K562 (cell line): ENCODE data around the gene SLC37A4. TPM values are rescaled to one million over a fixed set of nuclear protein-coding genes. Genes with fewer than 3 reads are reported as not detected.

Experiments used
- ATF1 ChIP-seq, 2 experiments: fragments of 450-650 bp in 1 of 2; IDR thresholded peaks; 2 replicates each; pipeline ENCODE4 v1.6.1; 2016; ENCODE audit warnings: missing compliant biosample characterization in 1 of 2, missing genetic modification characterization in 1 of 2
- CREBBP ChIP-seq: IDR thresholded peaks from one replicate; pipeline ENCODE4 v1.6.1; 2012; ENCODE audit warnings: low read depth, mild to moderate bottlenecking, control low read depth, inconsistent platforms, low read length
- DIDO1 ChIP-seq: fragments of 450-650 bp; IDR thresholded peaks from 2 replicates; pipeline ENCODE4 v1.6.1; 2016; ENCODE audit warnings: low read depth, missing biosample characterization, missing genetic modification characterization
- FOXA1 ChIP-seq: fragments of 450-650 bp; IDR thresholded peaks from 2 replicates; pipeline ENCODE4 v1.6.1; 2016; ENCODE audit warnings: mild to moderate bottlenecking, borderline replicate concordance
- MTA3 ChIP-seq: fragments of 450-650 bp; formaldehyde crosslinking; IDR thresholded peaks from 2 replicates; pipeline ENCODE4 v1.6.1; 2017; ENCODE audit warnings: mild to moderate bottlenecking, borderline replicate concordance
- MYC ChIP-seq, 2 experiments: fragments of 250-450 bp in 1 of 2; sonication (Bioruptor Pico) in 1 of 2; IDR thresholded peaks; 2 replicates each; pipeline versions ENCODE4 v1.5.1 to v1.6.1; 2012 to 2021; ENCODE audit warnings: low read depth in 2 of 2, borderline replicate concordance in 1 of 2, improper control_type of control experiment in 1 of 2, low read length in 1 of 2, mild to moderate bottlenecking in 1 of 2, moderate library complexity in 1 of 2
- NCOR1 ChIP-seq: fragments of 450-650 bp; IDR thresholded peaks from 2 replicates; pipeline ENCODE4 v1.6.1; 2016; ENCODE audit warnings: mild to moderate bottlenecking, moderate library complexity
- NELFE ChIP-seq: IDR thresholded peaks from 2 replicates; pipeline ENCODE4 v1.6.1; 2011; ENCODE audit warnings: mild to moderate bottlenecking; ENCODE audit not compliant: insufficient read depth, insufficient read length
- PHB ChIP-seq: fragments of 250-450 bp; sonication (Bioruptor Pico); IDR thresholded peaks from 2 replicates; pipeline ENCODE4 v1.5.0; 2021
- POLR2B ChIP-seq: fragments of 450-650 bp; IDR thresholded peaks from 2 replicates; pipeline ENCODE4 v1.6.1; 2018; ENCODE audit warnings: low read depth; ENCODE audit not compliant: partially characterized antibody
- RHOXF2B ChIP-seq: fragments of 250-450 bp; sonication (Bioruptor Pico); conservative IDR thresholded peaks from 2 replicates; pipeline ENCODE4 v1.5.1; 2021
- SP2 ChIP-seq: IDR thresholded peaks from 2 replicates; pipeline ENCODE4 v1.6.1; 2011; ENCODE audit warnings: mild to moderate bottlenecking, low read depth, low read length, moderate library complexity; ENCODE audit not compliant: poor library complexity, severe bottlenecking; ENCODE audit errors: extremely low read depth
- TAF1 ChIP-seq: IDR thresholded peaks from 2 replicates; pipeline ENCODE4 v1.6.1; 2011; ENCODE audit warnings: mild to moderate bottlenecking, low read length, moderate library complexity; ENCODE audit not compliant: insufficient read depth, control insufficient read depth, severe bottlenecking; ENCODE audit errors: extremely low read depth
- ZNF408 ChIP-seq: fragments of 250-450 bp; sonication (Bioruptor Pico); IDR thresholded peaks from 2 replicates; pipeline ENCODE4 v1.4.0; 2020; ENCODE audit warnings: low read depth, mild to moderate bottlenecking, moderate library complexity
- ZNF444 ChIP-seq: fragments of 250-450 bp; sonication (Bioruptor Pico); IDR thresholded peaks from 2 replicates; pipeline ENCODE4 v1.4.0; 2020; ENCODE audit warnings: mild to moderate bottlenecking, moderate library complexity
- ZSCAN32 ChIP-seq: fragments of 450-650 bp; formaldehyde crosslinking; IDR thresholded peaks from 2 replicates; pipeline ENCODE4 v1.4.0; 2020; ENCODE audit warnings: mild to moderate bottlenecking, moderate library complexity
- polyA plus RNA-seq, 8 experiments: library from polyadenylated mRNA; depleted of rRNA in 4 of 8; stranded (reverse) in 5 of 8; unstranded in 3 of 8; fragments of >200 nt; fragmentation: Nextera tagmentation in 2 of 8; fragmentation: Illumina TruSeq in 1 of 8; extraction: Ambion mirVana in 2 of 8; extraction: Trizol in 1 of 8; gene quantifications; 2 replicates each; pipeline versions ENCODE4 v1.2.1 to v1.2.3, GENCODE V29; 2011 to 2014; ENCODE audit warnings: inconsistent platforms in 1 of 8, missing spikeins in 1 of 8
- total RNA-seq, 7 experiments: library from RNA; depleted of rRNA in 6 of 7; stranded (reverse); fragments of >200 nt in 6 of 7; fragmentation: Illumina TruSeq in 2 of 7; extraction: Trizol in 2 of 7; gene quantifications; 2 replicates each; pipeline versions ENCODE4 v1.2.1 to v1.2.3, GENCODE V29; 2011 to 2021; ENCODE audit warnings: low replicate concordance in 1 of 7
- TF ChIP-seq, protein P1 (sequence below): fragments of 250-450 bp; sonication (Bioruptor Pico); IDR thresholded peaks from 2 replicates; pipeline ENCODE4 v1.8.0; 2021; ENCODE audit warnings: borderline replicate concordance, mild to moderate bottlenecking, moderate library complexity; ENCODE audit not compliant: poor library complexity, severe bottlenecking
- TF ChIP-seq, protein P2 (sequence below): fragments of 250-450 bp; sonication (Bioruptor Pico); IDR thresholded peaks from 2 replicates; pipeline ENCODE4 v1.5.1; 2021; ENCODE audit warnings: mild to moderate bottlenecking
- TF ChIP-seq, protein P3 (sequence below): sonication (generic); formaldehyde crosslinking; IDR thresholded peaks from 2 replicates; pipeline ENCODE4 v1.8.0; 2022; ENCODE audit warnings: missing genetic modification reagents, mild to moderate bottlenecking, moderate library complexity, borderline replicate concordance
- TF ChIP-seq, protein P4 (sequence below): fragments of 450-650 bp; formaldehyde crosslinking; conservative IDR thresholded peaks from 2 replicates; pipeline ENCODE4 v1.4.0; 2022; ENCODE audit warnings: mild to moderate bottlenecking, missing genetic modification characterization
- TF ChIP-seq, protein P5 (sequence below): fragments of 450-650 bp; conservative IDR thresholded peaks from 2 replicates; pipeline ENCODE4 v1.6.1; 2016; ENCODE audit warnings: missing genetic modification characterization, low read depth, mild to moderate bottlenecking, missing compliant biosample characterization, moderate library complexity

Gene SLC37A4
- total and polyA plus RNA-seq, 9 of the 15 experiments (the other 6 are each of a cell fraction or from before 2014, with no cell fraction given), result 24.7 to 73.9 (median 40.7) TPM

DNA sequence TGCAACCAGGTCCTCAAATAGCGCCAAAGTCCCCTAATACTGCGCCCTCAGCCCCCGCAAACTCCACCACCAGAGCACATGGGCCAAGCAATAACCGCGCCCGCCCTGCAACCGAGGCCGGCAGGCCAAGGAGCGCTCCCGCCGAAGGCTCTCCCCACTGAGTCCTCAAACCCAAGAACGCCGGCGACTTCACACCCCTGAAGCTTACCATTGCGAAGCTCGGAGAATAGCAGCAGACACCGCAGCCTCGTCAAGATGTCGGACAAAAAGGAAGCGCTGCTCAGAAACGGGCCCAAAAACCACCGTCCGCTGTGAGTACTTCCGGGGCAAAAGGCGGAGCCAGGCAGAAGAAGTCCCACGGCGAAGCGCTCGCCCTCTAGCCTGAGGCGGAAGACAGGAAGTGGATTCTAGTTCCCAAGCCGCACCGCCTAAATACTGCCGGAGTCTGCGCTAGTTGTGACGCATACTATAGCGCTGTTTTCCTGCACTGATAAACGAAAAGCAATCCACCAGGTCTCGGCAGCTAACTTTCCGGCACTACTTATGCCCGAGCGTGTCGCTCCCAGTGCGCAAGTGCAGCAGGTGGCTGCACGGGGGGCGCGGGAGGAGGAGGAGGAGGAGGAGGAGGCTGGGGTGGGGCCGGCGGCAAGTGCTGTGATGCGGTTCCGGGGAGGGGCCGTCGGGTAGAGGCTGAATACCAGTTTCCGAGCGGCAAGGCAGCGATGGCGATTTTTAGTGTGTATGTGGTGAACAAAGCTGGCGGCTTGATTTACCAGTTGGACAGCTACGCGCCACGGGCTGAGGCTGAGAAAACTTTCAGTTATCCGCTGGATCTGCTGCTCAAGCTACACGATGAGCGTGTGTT lies 12.4 kb downstream of the SLC37A4 start, which contains the start of the genes RPS25 and TRAPPC4 (continued):
- TF ChIP-seq, protein P1, sequence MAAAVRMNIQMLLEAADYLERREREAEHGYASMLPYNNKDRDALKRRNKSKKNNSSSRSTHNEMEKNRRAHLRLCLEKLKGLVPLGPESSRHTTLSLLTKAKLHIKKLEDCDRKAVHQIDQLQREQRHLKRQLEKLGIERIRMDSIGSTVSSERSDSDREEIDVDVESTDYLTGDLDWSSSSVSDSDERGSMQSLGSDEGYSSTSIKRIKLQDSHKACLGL (CRISPR knock-in tag), result peak; percentile 64
- TF ChIP-seq FOXA1 (no peak), ZNF444 (CRISPR knock-in tag) (no peak), DIDO1 (tag) (peak; percentile 87), NELFE (no peak), ZSCAN32 (CRISPR knock-in tag) (no peak), CREBBP (no peak), RHOXF2B (CRISPR knock-in tag) (0 out of 2 replicates have a peak, but pooled peaks have one; percentile 43), ATF1 (CRISPR knock-in tag; IDR thresholded peaks at IDR 0.05) (no peak), ATF1 (tag; IDR thresholded peaks at IDR 0.05) (peak; percentile 95), PHB (CRISPR knock-in tag) (peak; percentile 25; the same call in 1 of the 2 replicates), POLR2B (peak; percentile 91), ZNF408 (CRISPR knock-in tag) (no peak), MTA3 (peak; percentile 74; the same call in 1 of the 2 replicates), MYC (IDR thresholded peaks at IDR 0.05; ENCODE audit: low read depth, low read length) (peak; percentile 97), MYC (CRISPR knock-in tag; IDR thresholded peaks at IDR 0.05; ENCODE audit: borderline replicate concordance, low read depth) (peak; percentile 97), SP2 (no peak), TAF1 (peak; percentile 94), NCOR1 (peak; percentile 42; the same call in 1 of the 2 replicates)
- TF ChIP-seq, protein P2, sequence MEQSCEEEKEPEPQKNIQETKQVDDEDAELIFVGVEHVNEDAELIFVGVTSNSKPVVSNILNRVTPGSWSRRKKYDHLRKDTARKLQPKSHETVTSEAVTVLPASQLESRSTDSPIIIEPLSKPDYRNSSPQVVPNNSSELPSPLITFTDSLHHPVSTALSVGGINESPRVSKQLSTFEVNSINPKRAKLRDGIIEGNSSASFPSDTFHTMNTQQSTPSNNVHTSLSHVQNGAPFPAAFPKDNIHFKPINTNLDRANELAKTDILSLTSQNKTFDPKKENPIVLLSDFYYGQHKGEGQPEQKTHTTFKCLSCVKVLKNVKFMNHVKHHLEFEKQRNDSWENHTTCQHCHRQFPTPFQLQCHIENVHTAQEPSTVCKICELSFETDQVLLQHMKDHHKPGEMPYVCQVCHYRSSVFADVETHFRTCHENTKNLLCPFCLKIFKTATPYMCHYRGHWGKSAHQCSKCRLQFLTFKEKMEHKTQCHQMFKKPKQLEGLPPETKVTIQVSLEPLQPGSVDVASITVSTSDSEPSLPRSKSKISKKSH, result no peak
- TF ChIP-seq, protein P3, sequence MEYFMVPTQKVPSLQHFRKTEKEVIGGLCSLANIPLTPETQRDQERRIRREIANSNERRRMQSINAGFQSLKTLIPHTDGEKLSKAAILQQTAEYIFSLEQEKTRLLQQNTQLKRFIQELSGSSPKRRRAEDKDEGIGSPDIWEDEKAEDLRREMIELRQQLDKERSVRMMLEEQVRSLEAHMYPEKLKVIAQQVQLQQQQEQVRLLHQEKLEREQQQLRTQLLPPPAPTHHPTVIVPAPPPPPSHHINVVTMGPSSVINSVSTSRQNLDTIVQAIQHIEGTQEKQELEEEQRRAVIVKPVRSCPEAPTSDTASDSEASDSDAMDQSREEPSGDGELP, result peak; percentile 88
- TF ChIP-seq, protein P4, sequence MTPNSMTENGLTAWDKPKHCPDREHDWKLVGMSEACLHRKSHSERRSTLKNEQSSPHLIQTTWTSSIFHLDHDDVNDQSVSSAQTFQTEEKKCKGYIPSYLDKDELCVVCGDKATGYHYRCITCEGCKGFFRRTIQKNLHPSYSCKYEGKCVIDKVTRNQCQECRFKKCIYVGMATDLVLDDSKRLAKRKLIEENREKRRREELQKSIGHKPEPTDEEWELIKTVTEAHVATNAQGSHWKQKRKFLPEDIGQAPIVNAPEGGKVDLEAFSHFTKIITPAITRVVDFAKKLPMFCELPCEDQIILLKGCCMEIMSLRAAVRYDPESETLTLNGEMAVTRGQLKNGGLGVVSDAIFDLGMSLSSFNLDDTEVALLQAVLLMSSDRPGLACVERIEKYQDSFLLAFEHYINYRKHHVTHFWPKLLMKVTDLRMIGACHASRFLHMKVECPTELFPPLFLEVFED (CRISPR knock-in tag), result no peak
- TF ChIP-seq, protein P5, sequence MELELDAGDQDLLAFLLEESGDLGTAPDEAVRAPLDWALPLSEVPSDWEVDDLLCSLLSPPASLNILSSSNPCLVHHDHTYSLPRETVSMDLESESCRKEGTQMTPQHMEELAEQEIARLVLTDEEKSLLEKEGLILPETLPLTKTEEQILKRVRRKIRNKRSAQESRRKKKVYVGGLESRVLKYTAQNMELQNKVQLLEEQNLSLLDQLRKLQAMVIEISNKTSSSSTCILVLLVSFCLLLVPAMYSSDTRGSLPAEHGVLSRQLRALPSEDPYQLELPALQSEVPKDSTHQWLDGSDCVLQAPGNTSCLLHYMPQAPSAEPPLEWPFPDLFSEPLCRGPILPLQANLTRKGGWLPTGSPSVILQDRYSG (tag), result no peak
